ENCODE data around the gene PRTG. TPM values are rescaled to one million over a fixed set of nuclear protein-coding genes. Genes with fewer than 3 reads are reported as not detected.
"Not testable (repeated sequence)": the region's sequence is repeated elsewhere in the genome, so short reads cannot be mapped to it uniquely, and the experiment has no call there.

PRTG gene
- total RNA-seq, 1 donor = 0.45 TPM

DNA sequence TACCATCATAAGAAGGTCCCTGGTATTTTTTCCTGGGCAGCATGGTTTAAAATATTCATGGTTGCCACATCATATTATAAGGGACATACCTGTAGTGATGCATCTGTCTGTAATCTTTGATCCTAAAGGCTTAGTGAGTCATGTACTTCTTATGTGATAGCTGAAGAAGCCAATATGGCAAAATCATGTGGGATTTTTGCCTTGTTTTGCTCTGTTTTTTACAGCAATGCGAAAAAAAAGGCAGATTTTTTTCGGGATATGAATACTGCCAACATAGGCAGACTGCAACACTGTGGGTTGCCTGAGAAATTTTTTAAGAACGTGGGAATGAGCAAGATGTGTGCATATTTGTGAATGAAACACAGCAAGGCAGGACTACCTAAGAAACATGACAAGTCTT, 143.5 kb downstream of the PRTG start:
- no peak for DNase-seq (ENCODE audit: low read depth)
- H3K4me3 ChIP-seq (ENCODE audit: low read depth, low read length) = no peak overlapping the region
- TF ChIP-seq, protein P1, sequence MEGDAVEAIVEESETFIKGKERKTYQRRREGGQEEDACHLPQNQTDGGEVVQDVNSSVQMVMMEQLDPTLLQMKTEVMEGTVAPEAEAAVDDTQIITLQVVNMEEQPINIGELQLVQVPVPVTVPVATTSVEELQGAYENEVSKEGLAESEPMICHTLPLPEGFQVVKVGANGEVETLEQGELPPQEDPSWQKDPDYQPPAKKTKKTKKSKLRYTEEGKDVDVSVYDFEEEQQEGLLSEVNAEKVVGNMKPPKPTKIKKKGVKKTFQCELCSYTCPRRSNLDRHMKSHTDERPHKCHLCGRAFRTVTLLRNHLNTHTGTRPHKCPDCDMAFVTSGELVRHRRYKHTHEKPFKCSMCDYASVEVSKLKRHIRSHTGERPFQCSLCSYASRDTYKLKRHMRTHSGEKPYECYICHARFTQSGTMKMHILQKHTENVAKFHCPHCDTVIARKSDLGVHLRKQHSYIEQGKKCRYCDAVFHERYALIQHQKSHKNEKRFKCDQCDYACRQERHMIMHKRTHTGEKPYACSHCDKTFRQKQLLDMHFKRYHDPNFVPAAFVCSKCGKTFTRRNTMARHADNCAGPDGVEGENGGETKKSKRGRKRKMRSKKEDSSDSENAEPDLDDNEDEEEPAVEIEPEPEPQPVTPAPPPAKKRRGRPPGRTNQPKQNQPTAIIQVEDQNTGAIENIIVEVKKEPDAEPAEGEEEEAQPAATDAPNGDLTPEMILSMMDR (IDR thresholded peaks at IDR 0.05; ENCODE audit: insufficient read depth, low read length) = no peak

DNA sequence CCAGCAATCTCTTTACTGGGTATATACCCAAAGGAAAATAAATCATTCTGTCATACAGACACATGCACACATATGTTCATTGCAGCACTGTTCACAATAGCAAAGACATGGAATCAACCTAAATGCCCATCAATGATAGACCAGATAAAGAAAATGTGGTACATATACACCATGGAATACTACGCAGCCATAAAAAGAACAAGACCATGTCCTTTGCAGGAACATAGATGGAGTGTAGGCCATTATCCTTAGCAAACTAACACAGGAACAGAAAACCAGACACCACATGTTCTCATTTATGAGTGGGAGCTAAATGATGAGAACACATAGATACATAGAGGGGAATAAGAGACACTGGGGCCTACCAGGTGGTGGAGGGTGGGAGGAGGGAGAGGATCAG, 149.9 kb downstream of the PRTG start:
- not testable (repeated sequence) for H3K4me3 ChIP-seq (ENCODE audit: low read depth, low read length); DNase-seq (ENCODE audit: low read depth)

DNA sequence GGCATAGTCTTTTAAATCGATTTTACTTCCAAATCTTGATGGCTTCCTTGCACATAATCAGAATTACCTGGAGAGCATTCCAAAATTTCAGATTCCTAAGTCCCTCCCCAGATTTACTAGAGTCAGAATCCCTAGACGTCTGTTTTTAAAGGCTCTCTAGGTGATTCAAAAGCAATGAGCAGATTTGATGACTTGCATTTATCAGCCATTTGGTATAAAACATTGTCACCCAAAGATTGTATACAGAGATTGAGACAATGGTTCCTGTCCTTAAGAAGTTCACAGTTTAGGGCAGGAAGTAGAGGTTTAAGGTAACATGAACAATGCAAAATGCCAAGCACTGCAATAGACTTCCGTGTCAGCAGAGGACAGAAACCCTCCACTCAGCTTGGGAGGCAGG, 152.2 kb downstream of the PRTG start:
- H3K4me3 ChIP-seq (ENCODE audit: low read depth, low read length) = no peak overlapping the region
- no peak for DNase-seq (ENCODE audit: low read depth)
- TF ChIP-seq, protein P1 (IDR thresholded peaks at IDR 0.05; ENCODE audit: insufficient read depth, low read length) = no peak

DNA sequence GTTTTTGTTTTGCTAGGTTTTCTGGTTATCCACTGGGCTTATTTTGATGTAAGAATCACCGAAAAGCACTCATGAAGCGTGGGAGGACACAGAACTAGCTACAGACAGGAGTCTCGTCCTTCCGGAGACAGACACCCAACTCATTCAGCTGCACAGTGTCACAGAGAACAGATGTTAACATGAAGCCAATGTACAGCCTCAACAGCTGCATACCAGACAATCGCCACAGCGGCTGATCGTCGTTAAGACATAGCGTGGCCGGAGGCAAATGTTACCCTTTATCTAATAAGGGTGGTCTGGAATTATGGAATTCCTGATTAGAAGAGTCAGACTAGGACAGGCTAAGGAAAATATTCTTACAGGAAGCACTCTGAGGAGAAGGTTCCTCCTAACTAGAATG, 153.7 kb downstream of the PRTG start:
- no peak overlapping the region for H3K4me3 ChIP-seq (ENCODE audit: low read depth, low read length)
- no peak for DNase-seq (ENCODE audit: low read depth)
- TF ChIP-seq, protein P1 (IDR thresholded peaks at IDR 0.05; ENCODE audit: insufficient read depth, low read length) = no peak

DNA sequence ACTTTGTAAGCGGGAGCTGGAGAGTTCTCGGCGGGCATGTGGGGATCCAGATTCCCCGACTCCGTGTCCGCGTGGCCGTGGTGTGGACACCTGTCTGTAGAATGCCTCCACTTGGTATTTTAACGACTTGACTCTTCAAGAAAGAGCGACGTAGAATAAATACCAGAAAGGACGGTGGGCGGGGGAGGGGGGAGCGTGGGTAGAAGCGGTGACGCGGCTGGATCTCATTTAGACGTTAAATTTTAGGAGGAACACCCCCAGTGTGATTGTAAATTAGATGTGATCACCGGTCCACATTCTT, 154.2 kb downstream of the PRTG start:
- no peak for DNase-seq (ENCODE audit: low read depth)
- TF ChIP-seq, protein P1 (IDR thresholded peaks at IDR 0.05; ENCODE audit: insufficient read depth, low read length) = no peak

DNA sequence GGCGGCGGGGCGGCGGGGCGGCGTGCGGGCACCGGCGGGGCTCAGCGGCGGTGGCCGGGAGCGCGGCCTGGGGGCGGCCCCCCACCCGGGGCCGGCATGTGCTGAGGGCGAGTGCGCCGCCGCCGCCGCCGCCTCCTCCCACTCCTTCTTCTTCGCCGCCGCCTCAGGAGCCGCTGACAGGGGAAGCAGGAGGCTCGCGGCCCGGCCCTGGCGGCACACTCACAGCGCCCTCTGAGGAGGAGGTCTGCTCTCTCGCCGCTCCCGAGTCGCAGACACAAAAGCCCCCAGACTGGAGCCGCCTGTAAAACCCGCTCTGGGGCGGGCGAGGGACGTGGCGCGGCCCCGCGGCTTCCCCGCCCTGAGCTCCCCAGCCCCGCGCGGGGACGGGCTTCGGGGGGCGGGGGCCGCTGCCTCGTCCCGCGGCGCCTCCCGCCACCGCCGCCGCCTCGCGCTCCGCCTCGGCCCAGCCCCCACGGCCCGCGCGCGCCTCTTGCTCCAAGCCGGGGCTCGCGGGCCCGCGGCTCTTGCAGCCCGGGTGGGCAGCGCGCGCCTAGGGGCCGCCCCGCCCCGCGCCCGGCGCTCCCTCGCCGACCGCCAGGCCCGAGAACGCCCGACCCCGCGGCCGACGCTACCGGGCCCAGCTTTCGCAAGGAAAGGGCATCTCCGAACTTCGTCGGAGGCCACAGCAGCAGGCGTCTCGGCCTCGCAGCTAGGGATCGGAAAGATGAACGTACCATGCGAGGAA, 154.7 kb downstream of the PRTG start, which contains the start of gene PYGO1:
Gene PYGO1 (minus strand): TSS at position 276 of the 745 bp plus-strand sequence. CDS start 462 bp downstream, outside the sequence.
- H3K4me3 ChIP-seq (ENCODE audit: low read depth, low read length) = peak within 1 kb of the TSS; percentile 76
- peak; percentile 56 for DNase-seq (ENCODE audit: low read depth)
- TF ChIP-seq, protein P1 (IDR thresholded peaks at IDR 0.05; ENCODE audit: insufficient read depth, low read length) = no peak

More for the DNA sequence above, 154.2 kb downstream of the PRTG start:
- H3K4me3 ChIP-seq (ENCODE audit: low read depth, low read length) = peak overlapping the region; percentile 65

DNA sequence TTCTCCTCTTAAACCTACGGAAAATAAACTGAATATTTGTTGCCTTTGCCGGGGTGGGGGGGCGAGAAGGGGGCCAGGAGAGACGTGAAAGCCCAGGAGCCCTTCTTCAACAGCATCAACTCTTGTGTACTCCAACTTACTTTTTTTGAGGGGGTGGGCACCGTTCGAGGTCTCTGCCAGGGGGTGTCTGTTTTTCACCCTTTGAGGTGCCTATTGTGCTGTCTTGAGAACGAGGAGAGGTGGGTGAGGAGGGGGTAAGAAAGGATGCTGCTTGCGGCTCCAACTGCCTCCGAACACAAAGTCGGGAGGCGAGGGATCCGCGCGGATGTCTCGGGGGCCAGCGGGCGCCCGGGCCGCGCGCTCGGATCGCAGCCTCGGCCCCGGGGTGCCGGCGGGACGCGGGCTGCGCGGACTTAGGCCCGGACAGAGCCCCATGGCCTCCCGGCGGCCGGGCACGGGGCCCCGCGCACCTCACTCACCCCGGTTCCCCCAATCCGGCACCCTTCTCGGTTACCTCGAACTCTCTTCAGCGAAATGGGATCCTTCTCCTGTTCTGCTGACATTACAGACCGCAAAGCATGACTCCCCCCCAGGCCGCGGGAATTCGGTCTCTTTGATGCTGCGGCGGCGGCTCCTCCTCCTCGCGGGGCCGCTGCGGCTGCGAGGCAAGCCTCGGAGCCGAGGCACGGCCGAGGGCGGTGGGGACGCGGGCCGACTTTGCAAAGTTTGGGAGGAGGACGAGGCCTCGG, 155.5 kb downstream of the PRTG start:
- TF ChIP-seq, protein P1 (IDR thresholded peaks at IDR 0.05; ENCODE audit: insufficient read depth, low read length) = no peak
- DNase-seq (ENCODE audit: low read depth) = peak; percentile 47
- peak overlapping the region; percentile 76 for H3K4me3 ChIP-seq (ENCODE audit: low read depth, low read length)

Data from fibroblast of the aortic adventitia (primary cell).